ENCODE results near the gene NRTN.

DNA sequence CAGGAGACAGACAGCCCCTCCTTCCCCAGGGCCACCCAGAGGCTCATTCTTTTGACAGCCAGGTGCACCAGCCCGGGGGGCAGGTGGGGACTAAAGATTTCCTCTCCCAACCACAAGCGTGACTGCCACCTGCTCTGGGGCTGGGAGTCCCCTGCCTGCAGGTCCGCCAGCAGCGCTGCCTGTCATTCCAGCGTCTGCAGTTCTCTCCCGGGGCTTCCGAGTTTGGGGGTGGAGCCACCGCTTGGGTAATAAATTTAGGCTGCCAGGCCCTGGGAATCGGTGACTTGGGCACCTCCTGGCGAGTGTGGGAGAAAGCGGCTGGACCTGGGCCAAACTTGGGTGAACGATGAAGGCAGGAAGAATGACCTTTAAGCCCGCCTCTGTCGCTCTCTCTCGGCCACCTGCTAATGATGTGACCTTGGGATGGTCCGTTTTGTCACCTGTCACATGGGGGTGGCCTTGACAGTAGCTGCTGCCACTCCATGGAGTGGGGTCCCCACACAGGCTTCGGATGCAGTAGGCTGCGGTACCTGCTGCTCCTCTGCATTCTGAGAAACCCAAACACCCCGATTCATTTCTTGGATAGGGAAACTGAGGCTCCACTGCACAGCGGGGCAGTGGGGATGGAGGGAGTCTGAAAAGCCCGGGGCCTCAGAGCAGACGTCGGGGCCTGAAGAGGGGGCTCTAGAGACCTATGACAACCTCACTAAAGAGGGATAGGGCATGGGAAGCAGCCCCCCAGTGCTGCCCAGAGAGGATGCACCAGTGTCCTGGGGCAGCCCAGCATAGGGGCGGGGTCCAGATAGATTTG, 21.9 kb downstream of the NRTN start:
- TF ChIP-seq RAD21 (IDR thresholded peaks at IDR 0.05) = peak; percentile 70 to 79
- TF ChIP-seq, protein P1, sequence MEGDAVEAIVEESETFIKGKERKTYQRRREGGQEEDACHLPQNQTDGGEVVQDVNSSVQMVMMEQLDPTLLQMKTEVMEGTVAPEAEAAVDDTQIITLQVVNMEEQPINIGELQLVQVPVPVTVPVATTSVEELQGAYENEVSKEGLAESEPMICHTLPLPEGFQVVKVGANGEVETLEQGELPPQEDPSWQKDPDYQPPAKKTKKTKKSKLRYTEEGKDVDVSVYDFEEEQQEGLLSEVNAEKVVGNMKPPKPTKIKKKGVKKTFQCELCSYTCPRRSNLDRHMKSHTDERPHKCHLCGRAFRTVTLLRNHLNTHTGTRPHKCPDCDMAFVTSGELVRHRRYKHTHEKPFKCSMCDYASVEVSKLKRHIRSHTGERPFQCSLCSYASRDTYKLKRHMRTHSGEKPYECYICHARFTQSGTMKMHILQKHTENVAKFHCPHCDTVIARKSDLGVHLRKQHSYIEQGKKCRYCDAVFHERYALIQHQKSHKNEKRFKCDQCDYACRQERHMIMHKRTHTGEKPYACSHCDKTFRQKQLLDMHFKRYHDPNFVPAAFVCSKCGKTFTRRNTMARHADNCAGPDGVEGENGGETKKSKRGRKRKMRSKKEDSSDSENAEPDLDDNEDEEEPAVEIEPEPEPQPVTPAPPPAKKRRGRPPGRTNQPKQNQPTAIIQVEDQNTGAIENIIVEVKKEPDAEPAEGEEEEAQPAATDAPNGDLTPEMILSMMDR (IDR thresholded peaks at IDR 0.05; ENCODE audit: low read depth, low read length, missing input control) = peak; percentile 38
- TF ChIP-seq, protein P2, sequence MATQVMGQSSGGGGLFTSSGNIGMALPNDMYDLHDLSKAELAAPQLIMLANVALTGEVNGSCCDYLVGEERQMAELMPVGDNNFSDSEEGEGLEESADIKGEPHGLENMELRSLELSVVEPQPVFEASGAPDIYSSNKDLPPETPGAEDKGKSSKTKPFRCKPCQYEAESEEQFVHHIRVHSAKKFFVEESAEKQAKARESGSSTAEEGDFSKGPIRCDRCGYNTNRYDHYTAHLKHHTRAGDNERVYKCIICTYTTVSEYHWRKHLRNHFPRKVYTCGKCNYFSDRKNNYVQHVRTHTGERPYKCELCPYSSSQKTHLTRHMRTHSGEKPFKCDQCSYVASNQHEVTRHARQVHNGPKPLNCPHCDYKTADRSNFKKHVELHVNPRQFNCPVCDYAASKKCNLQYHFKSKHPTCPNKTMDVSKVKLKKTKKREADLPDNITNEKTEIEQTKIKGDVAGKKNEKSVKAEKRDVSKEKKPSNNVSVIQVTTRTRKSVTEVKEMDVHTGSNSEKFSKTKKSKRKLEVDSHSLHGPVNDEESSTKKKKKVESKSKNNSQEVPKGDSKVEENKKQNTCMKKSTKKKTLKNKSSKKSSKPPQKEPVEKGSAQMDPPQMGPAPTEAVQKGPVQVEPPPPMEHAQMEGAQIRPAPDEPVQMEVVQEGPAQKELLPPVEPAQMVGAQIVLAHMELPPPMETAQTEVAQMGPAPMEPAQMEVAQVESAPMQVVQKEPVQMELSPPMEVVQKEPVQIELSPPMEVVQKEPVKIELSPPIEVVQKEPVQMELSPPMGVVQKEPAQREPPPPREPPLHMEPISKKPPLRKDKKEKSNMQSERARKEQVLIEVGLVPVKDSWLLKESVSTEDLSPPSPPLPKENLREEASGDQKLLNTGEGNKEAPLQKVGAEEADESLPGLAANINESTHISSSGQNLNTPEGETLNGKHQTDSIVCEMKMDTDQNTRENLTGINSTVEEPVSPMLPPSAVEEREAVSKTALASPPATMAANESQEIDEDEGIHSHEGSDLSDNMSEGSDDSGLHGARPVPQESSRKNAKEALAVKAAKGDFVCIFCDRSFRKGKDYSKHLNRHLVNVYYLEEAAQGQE (IDR thresholded peaks at IDR 0.05) = peak; percentile 34

Measured in liver (tissue), 3 donors.